Activated CD4-positive, alpha-beta T cell treated with anti-CD3 and anti-CD28 coated beads, Interleukin-2, amount 50 U/mL, for 16 hours (primary cell): Measurements from ENCODE around the gene TCAP.

Source experiments
- DNase-seq: peaks from one replicate; pipeline ENCODE4 v3.0.0-alpha.2; 2020

TCAP gene

GRCh38 chr17:39664581-39665561 lies at the start of gene TCAP:
TSS of gene TCAP (plus strand) at chr17:39665349. CDS start at chr17:39665360, 11 bp downstream.
- no peak for DNase-seq

- DNase-seq: no peak
Observed at GRCh38 chr17:39615434-39615833, 49.7 kb upstream of the TCAP start.

GRCh38 chr17:39617100-39617445 lies 48.1 kb upstream of the TCAP start:
- DNase-seq: no peak

- DNase-seq: peak; percentile 54
Observed at GRCh38 chr17:39617446-39618245, 47.5 kb upstream of the TCAP start.

- DNase-seq: no peak
Observed at GRCh38 chr17:39618246-39618913, 46.8 kb upstream of the TCAP start.

GRCh38 chr17:39618956-39619785 lies 46.0 kb upstream of the TCAP start:
- no peak for DNase-seq

GRCh38 chr17:39619786-39620101 lies 45.4 kb upstream of the TCAP start:
- DNase-seq: no peak

- peak; percentile 90 for DNase-seq
Observed at GRCh38 chr17:39621523-39622379, 43.4 kb upstream of the TCAP start.

GRCh38 chr17:39622380-39623006 lies 42.7 kb upstream of the TCAP start:
- peak; percentile 90 for DNase-seq

- peak; percentile 90 for DNase-seq
Observed at GRCh38 chr17:39623356-39623950, 41.7 kb upstream of the TCAP start.

- no peak for DNase-seq
Observed at GRCh38 chr17:39624313-39624712, 40.8 kb upstream of the TCAP start.

GRCh38 chr17:39625198-39625785 lies 39.9 kb upstream of the TCAP start:
- DNase-seq: no peak

GRCh38 chr17:39626171-39627046 lies 38.7 kb upstream of the TCAP start, which contains the start of gene PPP1R1B:
TSS of gene PPP1R1B (plus strand) at chr17:39626952. CDS start at chr17:39627393, 441 bp downstream.
- no peak for DNase-seq

- no peak for DNase-seq
Observed at GRCh38 chr17:39627047-39627711, 38.0 kb upstream of the TCAP start.

GRCh38 chr17:39627712-39628516 lies 37.2 kb upstream of the TCAP start:
- DNase-seq: no peak

- no peak for DNase-seq
Observed at GRCh38 chr17:39628655-39629493, 36.3 kb upstream of the TCAP start.

- no peak for DNase-seq
Observed at GRCh38 chr17:39629494-39629880, 35.7 kb upstream of the TCAP start.
